NCI-H1417 treated with DMSO at 0.1 percent for 48 hours (cell line): ENCODE measurements around the gene DYDC2.

Source experiments
- DNase-seq: peaks from one replicate; lab custom pipeline; 2025; lab: John Stamatoyannopoulos, UW

The DYDC2 gene

GRCh38 chr10:80372675-80373074 lies 16.1 kb downstream of the DYDC2 start:
- DNase-seq = no peak

GRCh38 chr10:80373502-80373901 lies 16.9 kb downstream of the DYDC2 start:
- DNase-seq = no peak

GRCh38 chr10:80379701-80380100 lies 23.1 kb downstream of the DYDC2 start:
- no peak for DNase-seq

- DNase-seq = no peak
Measured at GRCh38 chr10:80380185-80380584, 23.6 kb downstream of the DYDC2 start.

GRCh38 chr10:80382989-80383388 lies 26.4 kb downstream of the DYDC2 start:
- DNase-seq = no peak

- no peak for DNase-seq
Measured at GRCh38 chr10:80390740-80391139, 34.2 kb downstream of the DYDC2 start.

- no peak for DNase-seq
Measured at GRCh38 chr10:80392250-80392649, 35.7 kb downstream of the DYDC2 start.

- no peak for DNase-seq
Measured at GRCh38 chr10:80394358-80394916, 37.9 kb downstream of the DYDC2 start.

GRCh38 chr10:80397014-80397413 lies 40.4 kb downstream of the DYDC2 start:
- no peak for DNase-seq

- DNase-seq = no peak
Measured at GRCh38 chr10:80400136-80400804, 43.7 kb downstream of the DYDC2 start.

GRCh38 chr10:80405035-80405434 lies 48.5 kb downstream of the DYDC2 start:
- no peak for DNase-seq

- no peak for DNase-seq
Measured at GRCh38 chr10:80405626-80406025, 49.0 kb downstream of the DYDC2 start.

GRCh38 chr10:80406204-80406603 lies 49.6 kb downstream of the DYDC2 start:
- DNase-seq = no peak

- DNase-seq = no peak
Measured at GRCh38 chr10:80407812-80408241, 51.2 kb downstream of the DYDC2 start.

GRCh38 chr10:80408242-80409101 lies 51.9 kb downstream of the DYDC2 start, which contains the start of gene PRXL2A:
TSS of gene PRXL2A (plus strand) at chr10:80408551. CDS start at chr10:80420468, 11,917 bp downstream.
- DNase-seq = peak; percentile 26

- DNase-seq = no peak
Measured at GRCh38 chr10:80409121-80409520, 52.5 kb downstream of the DYDC2 start.

GRCh38 chr10:80410122-80410521 lies 53.5 kb downstream of the DYDC2 start:
- DNase-seq = no peak

- DNase-seq = no peak
Measured at GRCh38 chr10:80410578-80411145, 54.1 kb downstream of the DYDC2 start.

GRCh38 chr10:80411267-80411668 lies 54.7 kb downstream of the DYDC2 start:
- DNase-seq = no peak

- DNase-seq = no peak
Measured at GRCh38 chr10:80411681-80412220, 55.2 kb downstream of the DYDC2 start.

GRCh38 chr10:80412486-80412885 lies 55.9 kb downstream of the DYDC2 start:
- no peak for DNase-seq

GRCh38 chr10:80413271-80413996 lies 56.9 kb downstream of the DYDC2 start:
- DNase-seq = no peak
